Measurements from ENCODE around the gene MAPK14. TPM values are rescaled to one million over a fixed set of nuclear protein-coding genes. Genes with fewer than 3 reads are reported as not detected.

The MAPK14 gene
- total and polyA plus RNA-seq, 9 of the 15 experiments (the other 6 are each of a cell fraction or from before 2014, with no cell fraction given) = 8.8 to 62.7 (median 35.5) TPM

DNA sequence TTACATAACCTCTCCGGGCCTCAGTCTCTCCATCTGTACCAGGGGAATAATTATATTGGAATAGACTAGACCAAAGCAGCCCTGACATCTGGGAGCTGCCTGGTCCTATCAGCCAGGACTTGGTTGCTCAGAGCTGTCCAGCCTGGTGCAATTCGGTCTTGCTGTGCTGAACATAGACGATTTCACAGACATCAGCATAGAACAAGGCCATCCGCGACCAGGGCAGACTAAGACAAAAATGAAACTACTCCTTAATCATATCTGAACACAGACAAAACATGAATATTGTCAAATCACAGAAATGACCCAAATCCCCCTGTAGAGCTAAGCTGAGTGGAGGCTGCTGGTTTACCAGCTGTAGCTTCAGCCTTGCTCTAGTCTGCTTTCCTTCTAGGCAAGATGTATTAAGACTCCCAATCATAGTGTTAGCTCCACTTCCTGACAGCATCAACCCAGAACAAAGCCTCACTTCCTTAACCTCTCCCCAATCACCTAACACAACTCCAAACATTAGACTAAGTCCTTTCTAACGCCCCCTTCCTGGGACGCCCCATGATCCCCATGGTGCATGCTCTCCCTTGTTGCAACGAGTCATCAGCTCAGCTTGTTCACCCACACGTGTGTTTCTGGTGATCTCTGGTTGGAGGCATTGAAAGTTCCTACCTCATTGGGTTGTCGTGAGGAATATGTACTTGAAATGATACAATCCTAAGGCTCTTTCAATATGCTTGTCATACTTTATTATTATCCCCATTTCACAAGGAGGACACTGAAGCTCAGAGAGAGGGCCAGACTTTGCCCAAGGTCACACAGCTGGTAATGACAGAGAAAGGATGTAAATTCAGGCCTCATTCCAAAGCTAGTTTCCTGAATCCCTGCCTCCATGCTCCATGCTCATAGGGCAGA, 99.2 kb downstream of the MAPK14 start (continued):
- TF ChIP-seq, protein P1, sequence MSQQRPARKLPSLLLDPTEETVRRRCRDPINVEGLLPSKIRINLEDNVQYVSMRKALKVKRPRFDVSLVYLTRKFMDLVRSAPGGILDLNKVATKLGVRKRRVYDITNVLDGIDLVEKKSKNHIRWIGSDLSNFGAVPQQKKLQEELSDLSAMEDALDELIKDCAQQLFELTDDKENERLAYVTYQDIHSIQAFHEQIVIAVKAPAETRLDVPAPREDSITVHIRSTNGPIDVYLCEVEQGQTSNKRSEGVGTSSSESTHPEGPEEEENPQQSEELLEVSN (IDR thresholded peaks at IDR 0.05; ENCODE audit: borderline replicate concordance in 1 of 2, extremely low read depth in 1 of 2, insufficient read depth in 1 of 2, insufficient read length in 1 of 2, low read depth in 1 of 2, low read length in 1 of 2, poor library complexity in 1 of 2, severe bottlenecking in 1 of 2) = no peak
- TF ChIP-seq ADNP (tag; IDR thresholded peaks at IDR 0.05) = no peak
- TF ChIP-seq, protein P2, sequence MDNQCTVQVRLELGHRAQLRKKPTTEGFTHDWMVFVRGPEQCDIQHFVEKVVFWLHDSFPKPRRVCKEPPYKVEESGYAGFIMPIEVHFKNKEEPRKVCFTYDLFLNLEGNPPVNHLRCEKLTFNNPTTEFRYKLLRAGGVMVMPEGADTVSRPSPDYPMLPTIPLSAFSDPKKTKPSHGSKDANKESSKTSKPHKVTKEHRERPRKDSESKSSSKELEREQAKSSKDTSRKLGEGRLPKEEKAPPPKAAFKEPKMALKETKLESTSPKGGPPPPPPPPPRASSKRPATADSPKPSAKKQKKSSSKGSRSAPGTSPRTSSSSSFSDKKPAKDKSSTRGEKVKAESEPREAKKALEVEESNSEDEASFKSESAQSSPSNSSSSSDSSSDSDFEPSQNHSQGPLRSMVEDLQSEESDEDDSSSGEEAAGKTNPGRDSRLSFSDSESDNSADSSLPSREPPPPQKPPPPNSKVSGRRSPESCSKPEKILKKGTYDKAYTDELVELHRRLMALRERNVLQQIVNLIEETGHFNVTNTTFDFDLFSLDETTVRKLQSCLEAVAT (IDR thresholded peaks at IDR 0.05) = 0 out of 4 replicates have a peak, but pooled peaks of 1 of the 2 experiments have one; percentile 17
- no peak for TF ChIP-seq RUNX1 (IDR thresholded peaks at IDR 0.05; ENCODE audit: low read depth)

DNA sequence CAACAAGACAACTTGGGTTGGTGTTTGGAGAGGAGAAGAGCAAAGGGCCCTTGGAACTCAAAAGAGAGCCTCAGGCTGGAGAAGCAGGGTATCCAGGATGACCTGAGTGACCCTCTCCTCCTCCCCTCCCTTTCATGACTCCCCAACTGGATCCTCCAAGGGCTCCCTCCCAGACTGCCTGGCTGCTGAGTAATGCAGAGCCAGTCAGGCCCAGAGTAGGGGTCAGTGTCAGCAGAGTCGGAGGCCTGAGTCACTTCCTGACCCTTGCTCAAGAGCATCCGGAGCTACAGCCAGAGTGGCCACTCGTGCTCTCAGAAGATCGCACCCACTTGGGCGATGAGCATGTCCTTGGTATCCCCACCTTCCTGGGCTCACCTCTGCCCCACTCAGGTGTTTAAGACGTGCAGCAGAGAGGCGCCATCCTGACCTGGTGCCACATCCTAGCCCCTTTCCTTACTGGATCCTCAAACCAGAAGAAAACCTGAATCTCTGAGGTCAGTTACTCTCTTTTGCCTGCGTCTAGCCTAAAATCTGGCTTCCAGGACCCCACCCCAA, 99.9 kb downstream of the MAPK14 start:
- ChIA-PET POLR2A (interaction anchor here (0.7 to 1.0 kb wide), 2 partner anchors 16 to 31 kb away, joined by 3 read pairs; no protein-coding TSS in a partner anchor), CTCF (ENCODE audit: low intra/inter-chr PET ratio) (no interaction called here)
- H3K36me3 ChIP-seq (ENCODE audit: control insufficient read depth, insufficient read depth, low read length) = no peaks in the 10 kb centered on the region
- peak overlapping the region; percentile 69; the same call in 2 of the 3 replicates for H3K27ac ChIP-seq (ENCODE audit: extremely low read depth, low read depth, low read length)
- BruUV-seq (replicated peaks) = no TSS peak
- peak overlapping the region; percentile 10 to 21; a peak in 2 of 4 replicates for H3K9ac ChIP-seq (ENCODE audit: insufficient read depth in 1 of 2, low read depth in 2 of 2, low read length in 2 of 2)
- WGBS (ENCODE audit: insufficient coverage, low coverage, missing lambda C conversion rate) = 27% methylated on average over 8 of the region's 8 CpGs
- no peaks in the 10 kb centered on the region for H3K79me2 ChIP-seq (ENCODE audit: control insufficient read depth, insufficient read depth, low read length)
- in situ Hi-C loops (cut with MboI) = no loop called here
- peaks cover 30 to 37% of the 10 kb centered on the region in 2 experiments for H3K4me1 ChIP-seq (replicated peaks in 1 of 2; ENCODE audit: control insufficient read depth in 2 of 2, insufficient read depth in 2 of 2, low read length in 2 of 2)
- DNase-seq (ENCODE audit: extremely low read depth in 1 of 4, low spot score in 3 of 4) (peak; percentile 68 to 92 (median 82)), FAIRE-seq (peak; percentile 94), ATAC-seq (peak; percentile 84)
- H3K4me2 ChIP-seq (ENCODE audit: insufficient read depth, low read length) = peak overlapping the region; percentile 44
- intact Hi-C loops (cut with micrococcal nuclease) = no loop called here
- no peak overlapping the region for H3K4me3 ChIP-seq
- no peaks in the 10 kb centered on the region for H3K9me1 ChIP-seq (ENCODE audit: control insufficient read depth, insufficient read depth, low read length)
- H4K20me1 ChIP-seq (replicated peaks; ENCODE audit: control insufficient read depth, insufficient read depth, low read length) = no peaks in the 10 kb centered on the region
- no peaks in the 10 kb centered on the region for H3K9me3 ChIP-seq (replicated peaks; ENCODE audit: control insufficient read depth, insufficient read depth, low read depth, low read length)
- H3K27me3 ChIP-seq (ENCODE audit: control insufficient read depth in 2 of 2, insufficient read depth in 2 of 2, low read length in 2 of 2) = peaks cover 0 to 2% of the 10 kb centered on the region in 2 experiments; a peak in 2 of 5 replicates
- H2AFZ ChIP-seq (ENCODE audit: low read depth, low read length) = peak overlapping the region; percentile 74
- TF ChIP-seq, protein P3, sequence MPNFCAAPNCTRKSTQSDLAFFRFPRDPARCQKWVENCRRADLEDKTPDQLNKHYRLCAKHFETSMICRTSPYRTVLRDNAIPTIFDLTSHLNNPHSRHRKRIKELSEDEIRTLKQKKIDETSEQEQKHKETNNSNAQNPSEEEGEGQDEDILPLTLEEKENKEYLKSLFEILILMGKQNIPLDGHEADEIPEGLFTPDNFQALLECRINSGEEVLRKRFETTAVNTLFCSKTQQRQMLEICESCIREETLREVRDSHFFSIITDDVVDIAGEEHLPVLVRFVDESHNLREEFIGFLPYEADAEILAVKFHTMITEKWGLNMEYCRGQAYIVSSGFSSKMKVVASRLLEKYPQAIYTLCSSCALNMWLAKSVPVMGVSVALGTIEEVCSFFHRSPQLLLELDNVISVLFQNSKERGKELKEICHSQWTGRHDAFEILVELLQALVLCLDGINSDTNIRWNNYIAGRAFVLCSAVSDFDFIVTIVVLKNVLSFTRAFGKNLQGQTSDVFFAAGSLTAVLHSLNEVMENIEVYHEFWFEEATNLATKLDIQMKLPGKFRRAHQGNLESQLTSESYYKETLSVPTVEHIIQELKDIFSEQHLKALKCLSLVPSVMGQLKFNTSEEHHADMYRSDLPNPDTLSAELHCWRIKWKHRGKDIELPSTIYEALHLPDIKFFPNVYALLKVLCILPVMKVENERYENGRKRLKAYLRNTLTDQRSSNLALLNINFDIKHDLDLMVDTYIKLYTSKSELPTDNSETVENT (CRISPR knock-in tag; IDR thresholded peaks at IDR 0.05) = no peak
- TF ChIP-seq ZNF232 (CRISPR knock-in tag; IDR thresholded peaks at IDR 0.05) (no peak), POLR2A (conservative IDR thresholded peaks at IDR 0.05) (peak; percentile 56; the same call in 1 of the 2 replicates), WHSC1 (IDR thresholded peaks at IDR 0.05; ENCODE audit: low read length) (no peak), MYBL2 (IDR thresholded peaks at IDR 0.05; ENCODE audit: low read depth) (no peak), MYBL2 (CRISPR knock-in tag; IDR thresholded peaks at IDR 0.05; ENCODE audit: borderline replicate concordance) (no peak)
- TF ChIP-seq, protein P4, sequence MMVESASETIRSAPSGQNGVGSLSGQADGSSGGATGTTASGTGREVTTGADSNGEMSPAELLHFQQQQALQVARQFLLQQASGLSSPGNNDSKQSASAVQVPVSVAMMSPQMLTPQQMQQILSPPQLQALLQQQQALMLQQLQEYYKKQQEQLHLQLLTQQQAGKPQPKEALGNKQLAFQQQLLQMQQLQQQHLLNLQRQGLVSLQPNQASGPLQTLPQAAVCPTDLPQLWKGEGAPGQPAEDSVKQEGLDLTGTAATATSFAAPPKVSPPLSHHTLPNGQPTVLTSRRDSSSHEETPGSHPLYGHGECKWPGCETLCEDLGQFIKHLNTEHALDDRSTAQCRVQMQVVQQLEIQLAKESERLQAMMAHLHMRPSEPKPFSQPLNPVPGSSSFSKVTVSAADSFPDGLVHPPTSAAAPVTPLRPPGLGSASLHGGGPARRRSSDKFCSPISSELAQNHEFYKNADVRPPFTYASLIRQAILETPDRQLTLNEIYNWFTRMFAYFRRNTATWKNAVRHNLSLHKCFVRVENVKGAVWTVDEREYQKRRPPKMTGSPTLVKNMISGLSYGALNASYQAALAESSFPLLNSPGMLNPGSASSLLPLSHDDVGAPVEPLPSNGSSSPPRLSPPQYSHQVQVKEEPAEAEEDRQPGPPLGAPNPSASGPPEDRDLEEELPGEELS (CRISPR knock-in tag; IDR thresholded peaks at IDR 0.05; ENCODE audit: borderline replicate concordance) = no peak
